Measurements from ENCODE around the gene GPT2.
"Not testable (repeated sequence)": the region's sequence is repeated elsewhere in the genome, so short reads cannot be mapped to it uniquely, and the experiment has no call there.

GPT2 gene

GRCh38 chr16:46930861-46931260 is 46.7 kb downstream of the GPT2 start:
- Histone ChIP-seq H3K4me3 (IDR thresholded peaks at IDR 0.05; ENCODE audit: insufficient read depth, low read depth, low read length) (no peak overlapping the region), H3K27ac (no peak overlapping the region), H3K4me2 (no peak overlapping the region), H3K36me3 (ENCODE audit: insufficient read depth) (no peaks in the 10 kb centered on the region), H3K79me2 (ENCODE audit: insufficient read depth, low read depth) (no peaks in the 10 kb centered on the region), H4K20me1 (ENCODE audit: insufficient read depth) (no peaks in the 10 kb centered on the region), H3K9ac (no peak overlapping the region), H2AFZ (ENCODE audit: low read depth) (no peak overlapping the region), H3K27me3 (ENCODE audit: insufficient read depth, low read depth) (no peaks in the 10 kb centered on the region), H3K4me1 (ENCODE audit: low read depth, poor library complexity, severe bottlenecking) (no peaks in the 10 kb centered on the region)
- TF ChIP-seq CTCF (conservative IDR thresholded peaks at IDR 0.05; ENCODE audit: low read depth, low read length), result no peak

- Histone ChIP-seq H4K20me1 (ENCODE audit: insufficient read depth) (no peaks in the 10 kb centered on the region), H3K9ac (no peak overlapping the region), H3K4me1 (ENCODE audit: low read depth, poor library complexity, severe bottlenecking) (no peaks in the 10 kb centered on the region), H3K27ac (no peak overlapping the region), H2AFZ (ENCODE audit: low read depth) (no peak overlapping the region), H3K4me3 (IDR thresholded peaks at IDR 0.05; ENCODE audit: insufficient read depth, low read depth, low read length) (no peak overlapping the region), H3K27me3 (ENCODE audit: insufficient read depth, low read depth) (no peaks in the 10 kb centered on the region), H3K36me3 (ENCODE audit: insufficient read depth) (no peaks in the 10 kb centered on the region), H3K79me2 (ENCODE audit: insufficient read depth, low read depth) (no peaks in the 10 kb centered on the region), H3K4me2 (no peak overlapping the region)
- no peak for TF ChIP-seq CTCF (conservative IDR thresholded peaks at IDR 0.05; ENCODE audit: low read depth, low read length)
Observed at GRCh38 chr16:46932802-46933201, 48.6 kb downstream of the GPT2 start.

- H3K4me2 ChIP-seq, result no peak overlapping the region
- no peak overlapping the region for H2AFZ ChIP-seq (ENCODE audit: low read depth)
- H3K27me3 ChIP-seq (ENCODE audit: insufficient read depth, low read depth), result no peaks in the 10 kb centered on the region
- TF ChIP-seq CTCF (conservative IDR thresholded peaks at IDR 0.05; ENCODE audit: low read depth, low read length), result no peak
- H3K27ac ChIP-seq, result no peak overlapping the region
- H3K79me2 ChIP-seq (ENCODE audit: insufficient read depth, low read depth), result no peaks in the 10 kb centered on the region
- H3K9ac ChIP-seq, result no peak overlapping the region
- H3K4me1 ChIP-seq (ENCODE audit: low read depth, poor library complexity, severe bottlenecking), result no peaks in the 10 kb centered on the region
- no peak overlapping the region for H3K4me3 ChIP-seq (IDR thresholded peaks at IDR 0.05; ENCODE audit: insufficient read depth, low read depth, low read length)
- H4K20me1 ChIP-seq (ENCODE audit: insufficient read depth), result no peaks in the 10 kb centered on the region
- no peaks in the 10 kb centered on the region for H3K36me3 ChIP-seq (ENCODE audit: insufficient read depth)
Observed at GRCh38 chr16:46937536-46937935, 53.4 kb downstream of the GPT2 start.

GRCh38 chr16:46944713-46945112 is 60.6 kb downstream of the GPT2 start:
- not testable (repeated sequence) for H3K79me2 ChIP-seq (ENCODE audit: insufficient read depth, low read depth); H3K27me3 ChIP-seq (ENCODE audit: insufficient read depth, low read depth); H4K20me1 ChIP-seq (ENCODE audit: insufficient read depth); H3K27ac ChIP-seq; H3K9ac ChIP-seq; H3K4me3 ChIP-seq (IDR thresholded peaks at IDR 0.05; ENCODE audit: insufficient read depth, low read depth, low read length); H3K4me2 ChIP-seq; H3K36me3 ChIP-seq (ENCODE audit: insufficient read depth); H2AFZ ChIP-seq (ENCODE audit: low read depth)
- peaks cover 16% of the 10 kb centered on the region for H3K4me1 ChIP-seq (ENCODE audit: low read depth, poor library complexity, severe bottlenecking)

GRCh38 chr16:46947900-46948547 is 63.9 kb downstream of the GPT2 start:
- Histone ChIP-seq H3K4me2 (no peak overlapping the region), H2AFZ (ENCODE audit: low read depth) (no peak overlapping the region), H3K27ac (no peak overlapping the region), H4K20me1 (ENCODE audit: insufficient read depth) (no peaks in the 10 kb centered on the region), H3K4me3 (IDR thresholded peaks at IDR 0.05; ENCODE audit: insufficient read depth, low read depth, low read length) (no peak overlapping the region), H3K36me3 (ENCODE audit: insufficient read depth) (no peaks in the 10 kb centered on the region), H3K79me2 (ENCODE audit: insufficient read depth, low read depth) (no peaks in the 10 kb centered on the region), H3K27me3 (ENCODE audit: insufficient read depth, low read depth) (no peaks in the 10 kb centered on the region), H3K9ac (no peak overlapping the region), H3K4me1 (ENCODE audit: low read depth, poor library complexity, severe bottlenecking) (peaks cover 16% of the 10 kb centered on the region)
- peak; percentile 77 for TF ChIP-seq CTCF (conservative IDR thresholded peaks at IDR 0.05; ENCODE audit: low read depth, low read length)
